Panc1 (cell line): Measurements from ENCODE around the gene ODC1. TPM values are rescaled to one million over a fixed set of nuclear protein-coding genes. Genes with fewer than 3 reads are reported as not detected.

Experiments used
- ATAC-seq: fragments of 200-7000 bp; cut with Tn5 transposase; 2 replicates; pipeline ENCODE4 v1.9.1; 2020; ENCODE audit warnings: mild to moderate bottlenecking, moderate library complexity
- BruUV-seq: library from RNA; stranded (reverse); fragments of 400-500 nt; replicated peaks from 2 replicates; lab custom pipeline; 2021; lab: Mats Ljungman, UMichigan
- CTCF ChIA-PET: fragments of 300-600 bp; sonication (Branson Sonifier 250); formaldehyde crosslinking; loops from one replicate; lab custom pipeline; 2022; ENCODE audit warnings: antibody characterized with exemption; lab: Charles Lee
- POLR2A ChIA-PET: fragments of 300-600 bp; sonication (Branson Sonifier 250); formaldehyde crosslinking; loops from one replicate; lab custom pipeline; 2022; ENCODE audit warnings: antibody characterized with exemption; lab: Charles Lee
- DNase-seq: peaks from one replicate; pipeline ENCODE4 v3.0.0-alpha.2; 2010; ENCODE audit warnings: low read depth, low spot score
- H3K27ac ChIP-seq: 2 replicates; pipeline ENCODE4 v1.5.1; 2011; ENCODE audit warnings: mild to moderate bottlenecking, low read length, inconsistent platforms
- H3K27me3 ChIP-seq: fragments of 200-500 bp; sonication (Bioruptor generic); 2 replicates; pipeline ENCODE4 v1.6.0; 2014; ENCODE audit warnings: low read length, inconsistent platforms; ENCODE audit not compliant: control insufficient read depth, insufficient read depth
- H3K36me3 ChIP-seq: fragments of 200-500 bp; sonication (Bioruptor generic); 2 replicates; pipeline ENCODE4 v1.5.1; 2014; ENCODE audit warnings: inconsistent platforms, mild to moderate bottlenecking, low read length, moderate library complexity; ENCODE audit not compliant: control insufficient read depth, insufficient read depth
- H3K4me1 ChIP-seq: 2 replicates; pipeline ENCODE4 v1.5.1; 2011; ENCODE audit warnings: inconsistent platforms, mild to moderate bottlenecking, low read length, moderate library complexity; ENCODE audit not compliant: control insufficient read depth, insufficient read depth
- H3K4me3 ChIP-seq, 2 experiments: 2 replicates each; pipeline ENCODE4 v1.5.1; 2011 to 2012; ENCODE audit warnings: low read depth in 2 of 2, low read length in 2 of 2, mild to moderate bottlenecking in 2 of 2, inconsistent platforms in 1 of 2, moderate library complexity in 1 of 2
- H3K9me3 ChIP-seq: fragments of 200-500 bp; sonication (Bioruptor generic); 2 replicates; pipeline ENCODE4 v1.5.1; 2014; ENCODE audit warnings: low read depth, mild to moderate bottlenecking, inconsistent platforms, low read length, moderate library complexity; ENCODE audit not compliant: control insufficient read depth, insufficient read depth
- POLR2AphosphoS5 ChIP-seq: IDR thresholded peaks from 2 replicates; pipeline ENCODE4 v1.6.1; 2012; ENCODE audit warnings: mild to moderate bottlenecking, low read depth, low read length, moderate library complexity
- REST ChIP-seq, 2 experiments: IDR thresholded peaks; 2 replicates each; pipeline ENCODE4 v1.6.1; 2011 to 2012; ENCODE audit warnings: low read depth in 2 of 2, control low read depth in 1 of 2, low read length in 1 of 2, mild to moderate bottlenecking in 1 of 2, moderate library complexity in 1 of 2; ENCODE audit not compliant: insufficient read depth in 1 of 2
- SIN3A ChIP-seq: IDR thresholded peaks from 2 replicates; pipeline ENCODE4 v1.6.1; 2012; ENCODE audit warnings: low read depth, mild to moderate bottlenecking, low read length, moderate library complexity, borderline replicate concordance; ENCODE audit not compliant: insufficient read depth
- TCF7L2 ChIP-seq: IDR thresholded peaks from 2 replicates; pipeline ENCODE4 v1.6.1; 2011; ENCODE audit warnings: mild to moderate bottlenecking, low read depth, low read length, inconsistent platforms
- in situ Hi-C: cut with HindIII; loops from 2 replicates; pipeline ENCODE4 v1.10.0; 2016; ENCODE audit warnings: low sequenced_read_pairs, low pct_unique_long_range_greater_than_20kb
- intact Hi-C: fragments of 100-400 bp; cut with micrococcal nuclease; formaldehyde crosslinking; loops from one replicate; pipeline ENCODE4 v1.10.0; 2022; ENCODE audit not compliant: unreplicated experiment
- total RNA-seq: library from RNA; stranded (reverse); gene quantifications from one replicate; pipeline ENCODE4 v1.2.1, GENCODE V29; 2021; ENCODE audit not compliant: unreplicated experiment
- TF ChIP-seq, protein P1 (sequence below): fragments of 450-650 bp; IDR thresholded peaks from 2 replicates; pipeline ENCODE4 v1.5.1; 2017; ENCODE audit warnings: mild to moderate bottlenecking

The ODC1 gene
- total RNA-seq, 1 experiment from 2014 or later, result 159 TPM

GRCh38 chr2:10400568-10400977 lies 47.6 kb downstream of the ODC1 start:
- Histone ChIP-seq H3K27ac (peak overlapping the region; percentile 99), H3K4me1 (peaks cover 66% of the 10 kb centered on the region), H3K4me3 (no peak overlapping the region), H3K9me3 (no peaks in the 10 kb centered on the region), H3K27me3 (no peaks in the 10 kb centered on the region), H3K36me3 (0 out of 2 replicates have a peak, but pooled peaks cover 3% of the 10 kb centered on the region)
- no peak for ATAC-seq
- TF ChIP-seq POLR2AphosphoS5 (no peak), REST (IDR thresholded peaks at IDR 0.05; ENCODE audit: insufficient read depth in 1 of 2, low read depth in 2 of 2, low read length in 1 of 2) (no peak), SIN3A (no peak), TCF7L2 (no peak)
- TF ChIP-seq, protein P1, sequence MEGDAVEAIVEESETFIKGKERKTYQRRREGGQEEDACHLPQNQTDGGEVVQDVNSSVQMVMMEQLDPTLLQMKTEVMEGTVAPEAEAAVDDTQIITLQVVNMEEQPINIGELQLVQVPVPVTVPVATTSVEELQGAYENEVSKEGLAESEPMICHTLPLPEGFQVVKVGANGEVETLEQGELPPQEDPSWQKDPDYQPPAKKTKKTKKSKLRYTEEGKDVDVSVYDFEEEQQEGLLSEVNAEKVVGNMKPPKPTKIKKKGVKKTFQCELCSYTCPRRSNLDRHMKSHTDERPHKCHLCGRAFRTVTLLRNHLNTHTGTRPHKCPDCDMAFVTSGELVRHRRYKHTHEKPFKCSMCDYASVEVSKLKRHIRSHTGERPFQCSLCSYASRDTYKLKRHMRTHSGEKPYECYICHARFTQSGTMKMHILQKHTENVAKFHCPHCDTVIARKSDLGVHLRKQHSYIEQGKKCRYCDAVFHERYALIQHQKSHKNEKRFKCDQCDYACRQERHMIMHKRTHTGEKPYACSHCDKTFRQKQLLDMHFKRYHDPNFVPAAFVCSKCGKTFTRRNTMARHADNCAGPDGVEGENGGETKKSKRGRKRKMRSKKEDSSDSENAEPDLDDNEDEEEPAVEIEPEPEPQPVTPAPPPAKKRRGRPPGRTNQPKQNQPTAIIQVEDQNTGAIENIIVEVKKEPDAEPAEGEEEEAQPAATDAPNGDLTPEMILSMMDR, result no peak
- BruUV-seq, result no TSS peak
- in situ Hi-C loops (no loop called here), intact Hi-C loops (loop anchor here (10.0 kb wide), 1 partner anchor 256 kb away; no protein-coding TSS in a partner anchor)
- ChIA-PET POLR2A (no interaction called here), CTCF (no interaction called here)
- no peak for DNase-seq

GRCh38 chr2:10400002-10400401 lies 48.1 kb downstream of the ODC1 start:
- no peak overlapping the region for H3K4me3 ChIP-seq
- 0 out of 2 replicates have a peak, but pooled peaks cover 3% of the 10 kb centered on the region for H3K36me3 ChIP-seq
- H3K9me3 ChIP-seq, result no peaks in the 10 kb centered on the region
- POLR2A ChIA-PET, result no interaction called here
- H3K4me1 ChIP-seq, result peaks cover 62% of the 10 kb centered on the region
- TF ChIP-seq TCF7L2, result no peak
- TF ChIP-seq SIN3A, result no peak
- TF ChIP-seq POLR2AphosphoS5, result no peak
- TF ChIP-seq, protein P1, result no peak
- no peak for TF ChIP-seq REST (IDR thresholded peaks at IDR 0.05; ENCODE audit: insufficient read depth in 1 of 2, low read depth in 2 of 2, low read length in 1 of 2)
- CTCF ChIA-PET, result no interaction called here
- ATAC-seq (no peak), DNase-seq (no peak)
- in situ Hi-C loops (no loop called here), intact Hi-C loops (loop anchor here (10.0 kb wide), 1 partner anchor 255 kb away; no protein-coding TSS in a partner anchor)
- H3K27me3 ChIP-seq, result no peaks in the 10 kb centered on the region
- peak overlapping the region; percentile 99 for H3K27ac ChIP-seq
- BruUV-seq, result no TSS peak
